GM15510 (cell line): ENCODE data around the gene ZNF865.

Experiments
- POLR2A ChIP-seq: IDR thresholded peaks from 3 replicates; pipeline ENCODE4 v1.6.1; 2011; ENCODE audit warnings: borderline replicate concordance; ENCODE audit not compliant: insufficient read length; ENCODE audit errors: extremely low read depth

Gene ZNF865

GRCh38 chr19:55625004-55625326, 19.5 kb downstream of the ZNF865 start:
- TF ChIP-seq POLR2A = no peak

DNA sequence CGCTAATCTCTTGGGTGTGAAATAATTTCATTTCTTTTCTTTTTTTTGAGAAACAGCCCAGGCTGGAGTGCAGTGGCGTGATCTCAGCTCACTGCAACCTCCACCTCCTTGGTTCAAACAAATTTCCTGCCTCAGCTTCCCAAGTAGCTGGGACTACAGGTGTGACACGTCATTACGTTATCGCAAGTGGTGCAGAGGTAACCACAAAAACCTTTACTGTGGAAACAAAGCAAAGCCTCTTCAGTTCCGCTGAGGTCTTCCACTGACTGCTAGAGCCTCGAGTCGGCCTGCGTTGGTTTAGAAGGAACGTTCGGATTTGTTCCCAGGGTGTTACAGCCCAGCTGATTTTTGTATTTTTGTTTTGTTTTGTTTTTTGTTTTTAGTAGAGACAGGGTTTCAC, 20.9 kb downstream of the ZNF865 start:
- TF ChIP-seq POLR2A = no peak

DNA sequence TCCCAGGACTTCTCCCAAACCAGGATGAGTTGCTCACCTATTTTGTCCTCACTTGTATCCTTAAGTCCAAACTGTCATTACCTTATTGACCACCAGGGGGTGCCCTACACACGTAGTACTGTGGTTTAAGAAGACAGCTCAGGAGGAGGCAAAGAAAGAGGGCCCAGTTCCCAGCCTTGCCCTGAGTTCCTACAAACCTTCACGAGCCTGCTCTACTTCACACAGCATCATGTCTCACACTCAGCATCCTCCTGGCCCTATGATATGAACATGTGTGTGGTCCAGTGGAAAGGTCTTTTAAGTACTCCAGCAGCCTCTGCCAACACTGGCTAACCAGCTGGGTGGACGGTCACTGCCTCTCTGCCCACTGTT, 27.0 kb downstream of the ZNF865 start:
- no peak for TF ChIP-seq POLR2A

DNA sequence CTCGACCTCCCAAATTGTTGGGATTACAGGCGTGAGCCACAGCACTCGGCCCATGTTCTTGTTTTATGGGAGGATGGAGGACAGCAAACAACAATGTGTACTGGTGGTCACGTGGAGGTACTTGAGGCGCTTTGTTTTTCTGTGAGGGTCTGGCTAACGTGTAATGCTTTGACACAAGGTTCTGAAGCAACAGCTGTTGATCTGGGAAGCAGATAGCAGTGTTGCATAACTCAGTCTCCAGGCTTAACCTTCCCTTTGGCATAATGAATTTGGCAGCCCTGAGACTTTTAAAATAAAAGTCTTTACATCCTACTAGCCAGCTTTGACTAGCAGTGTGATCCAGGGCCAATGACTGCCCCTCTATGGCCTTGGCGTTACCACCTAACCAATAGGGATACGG, 28.4 kb downstream of the ZNF865 start:
- no peak for TF ChIP-seq POLR2A

DNA sequence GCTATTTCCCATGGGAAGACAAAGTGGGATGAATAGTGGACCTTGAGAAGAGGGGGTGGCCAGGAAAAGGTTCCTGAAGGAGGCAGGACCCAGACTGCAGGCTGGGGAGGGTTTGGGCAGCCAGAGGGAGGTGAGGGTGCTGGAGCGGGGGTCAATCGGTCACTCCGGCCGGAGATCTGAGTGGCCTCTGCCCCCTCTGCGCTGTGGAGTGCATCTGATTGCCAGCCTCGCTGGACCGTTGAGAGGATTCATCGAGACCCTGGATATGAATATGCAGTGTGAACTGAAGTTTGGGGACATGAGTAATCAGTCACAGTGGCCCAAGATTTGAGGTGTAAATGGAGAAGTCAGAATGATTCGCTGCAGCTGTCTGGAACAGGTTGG, 29.9 kb downstream of the ZNF865 start:
- no peak for TF ChIP-seq POLR2A

- TF ChIP-seq POLR2A = no peak
Observed at GRCh38 chr19:55635856-55636440, 30.5 kb downstream of the ZNF865 start.

- TF ChIP-seq POLR2A = no peak
Observed at GRCh38 chr19:55636723-55637122, 31.3 kb downstream of the ZNF865 start.

DNA sequence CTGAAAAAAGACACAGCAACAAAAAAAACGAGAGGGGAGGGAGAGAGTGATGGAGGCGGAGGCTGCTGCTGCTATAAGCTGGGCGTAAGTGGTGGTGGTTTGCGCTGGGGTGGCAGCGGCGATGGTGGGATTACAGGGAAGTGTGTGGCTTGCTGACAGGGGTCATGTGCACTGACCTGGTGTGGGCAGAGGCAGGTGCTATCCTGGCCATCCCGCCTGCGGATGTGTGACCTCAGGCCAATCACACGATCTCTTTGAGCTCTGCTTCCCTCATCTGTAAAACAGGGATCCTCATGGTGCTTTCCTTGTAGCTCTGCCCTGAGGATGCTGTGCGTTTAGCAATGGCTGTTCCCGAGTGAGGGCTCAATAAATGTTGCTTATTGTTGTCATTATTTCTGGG, 32.1 kb downstream of the ZNF865 start:
- TF ChIP-seq POLR2A = no peak

DNA sequence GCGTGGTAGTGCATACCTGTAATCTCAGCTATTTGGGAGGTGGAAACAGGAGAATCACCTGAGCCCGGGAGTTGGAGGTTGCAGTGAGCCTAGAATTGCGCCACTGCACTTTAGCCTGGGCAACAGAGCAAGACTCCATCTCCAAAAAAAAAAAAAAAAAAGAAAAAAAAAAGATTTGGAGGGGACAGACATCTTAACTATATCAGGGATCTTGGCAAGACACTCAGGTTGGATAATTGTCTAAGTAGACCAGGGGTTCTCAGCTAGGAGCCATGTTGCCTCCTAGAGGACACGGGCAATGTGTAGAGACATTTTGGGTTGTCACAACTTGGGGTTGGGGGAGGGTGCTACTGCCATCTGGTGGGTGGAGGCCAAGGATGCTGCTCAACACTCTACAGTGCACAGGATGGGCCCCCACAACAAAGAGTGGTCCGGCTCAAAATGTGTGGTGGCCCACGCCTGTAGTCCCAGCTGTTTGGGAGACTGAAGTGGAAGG, 33.5 kb downstream of the ZNF865 start:
- TF ChIP-seq POLR2A = no peak

- TF ChIP-seq POLR2A = peak; percentile 42
Observed at GRCh38 chr19:55640043-55640576, 34.7 kb downstream of the ZNF865 start.

DNA sequence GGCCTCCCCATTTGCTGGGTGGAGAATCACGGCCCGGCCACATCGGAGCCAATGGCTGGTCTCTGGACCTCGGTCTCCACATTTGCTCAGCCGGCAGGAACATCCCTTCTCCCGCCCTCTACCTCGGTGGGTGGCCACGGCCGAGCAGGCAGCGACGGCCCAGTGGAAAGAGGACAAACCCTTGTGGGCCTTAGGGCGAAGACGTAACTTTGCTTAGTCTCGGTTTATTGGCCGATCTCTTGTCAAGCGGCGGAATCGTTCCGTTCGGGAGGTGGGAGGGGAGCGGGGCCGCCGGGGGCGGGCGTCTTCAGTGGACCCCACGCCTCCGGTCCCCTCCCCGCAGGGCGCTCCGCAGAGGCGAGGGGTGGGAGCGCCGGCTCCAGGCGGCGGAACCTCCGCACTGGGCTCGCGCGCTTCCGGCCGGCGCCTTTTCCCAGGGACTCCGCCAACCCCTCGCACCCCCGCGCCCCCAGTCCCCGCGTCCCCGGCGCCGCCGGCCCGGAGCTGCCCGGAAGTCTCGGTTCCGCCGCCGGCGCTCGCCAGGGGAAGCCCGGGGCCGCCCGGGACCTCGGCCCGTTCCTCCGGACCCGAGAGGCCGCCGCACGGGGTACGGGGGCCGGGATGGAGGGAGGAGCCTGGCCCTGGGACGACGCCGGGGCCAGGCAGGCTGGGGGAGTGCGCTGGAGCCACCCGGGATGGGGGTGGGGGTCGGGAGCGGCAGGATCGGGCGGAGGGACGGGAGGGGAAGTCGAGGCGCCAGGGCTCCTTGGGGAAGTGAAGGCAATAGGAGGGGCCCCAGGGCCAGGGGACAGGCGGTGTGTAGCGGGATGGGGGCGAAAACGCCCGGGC, 35.4 kb downstream of the ZNF865 start, which contains the start of gene ZNF580:
TSS of gene ZNF580 (plus strand) at position 426 of the 849 bp plus-strand sequence. CDS start 1,507 bp downstream, outside the sequence.
- TF ChIP-seq POLR2A = peak; percentile 48

- TF ChIP-seq POLR2A = no peak
Observed at GRCh38 chr19:55641426-55642152, 36.1 kb downstream of the ZNF865 start.

- TF ChIP-seq POLR2A = peak; percentile 5
Observed at GRCh38 chr19:55642153-55643002, 36.9 kb downstream of the ZNF865 start.
